ENCODE data around the gene PHLDA2. TPM values are rescaled to one million over a fixed set of nuclear protein-coding genes. Genes with fewer than 3 reads are reported as not detected.

PHLDA2 gene
- total and polyA plus RNA-seq, 12 donors = 0.39 to 14.2 (median 0.89) TPM; not detected in 1

DNA sequence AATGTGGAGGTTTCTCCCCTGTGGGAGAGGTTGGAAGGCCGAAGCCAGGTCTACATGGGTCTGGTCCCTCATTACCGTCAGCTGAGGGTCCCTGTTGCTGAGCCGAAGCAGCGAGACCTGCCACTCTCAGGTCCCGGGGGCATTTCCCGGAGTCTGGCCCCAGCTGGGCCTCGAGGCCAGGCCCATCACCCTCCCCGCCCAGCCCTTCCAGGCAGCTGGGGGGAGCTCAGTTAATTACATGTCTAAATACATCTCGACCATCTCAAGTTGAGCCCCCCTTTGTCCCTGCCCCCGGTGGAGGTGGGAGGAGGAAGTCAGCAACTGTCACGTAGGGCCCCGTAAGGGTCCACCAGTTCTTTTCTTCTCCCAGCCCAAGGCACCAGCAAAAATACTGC, 47.2 kb downstream of the PHLDA2 start:
- H3K9me3 ChIP-seq = peaks cover 0 to 5% (median 0%) of the 10 kb centered on the region in 11 donors
- TF ChIP-seq, protein P1, sequence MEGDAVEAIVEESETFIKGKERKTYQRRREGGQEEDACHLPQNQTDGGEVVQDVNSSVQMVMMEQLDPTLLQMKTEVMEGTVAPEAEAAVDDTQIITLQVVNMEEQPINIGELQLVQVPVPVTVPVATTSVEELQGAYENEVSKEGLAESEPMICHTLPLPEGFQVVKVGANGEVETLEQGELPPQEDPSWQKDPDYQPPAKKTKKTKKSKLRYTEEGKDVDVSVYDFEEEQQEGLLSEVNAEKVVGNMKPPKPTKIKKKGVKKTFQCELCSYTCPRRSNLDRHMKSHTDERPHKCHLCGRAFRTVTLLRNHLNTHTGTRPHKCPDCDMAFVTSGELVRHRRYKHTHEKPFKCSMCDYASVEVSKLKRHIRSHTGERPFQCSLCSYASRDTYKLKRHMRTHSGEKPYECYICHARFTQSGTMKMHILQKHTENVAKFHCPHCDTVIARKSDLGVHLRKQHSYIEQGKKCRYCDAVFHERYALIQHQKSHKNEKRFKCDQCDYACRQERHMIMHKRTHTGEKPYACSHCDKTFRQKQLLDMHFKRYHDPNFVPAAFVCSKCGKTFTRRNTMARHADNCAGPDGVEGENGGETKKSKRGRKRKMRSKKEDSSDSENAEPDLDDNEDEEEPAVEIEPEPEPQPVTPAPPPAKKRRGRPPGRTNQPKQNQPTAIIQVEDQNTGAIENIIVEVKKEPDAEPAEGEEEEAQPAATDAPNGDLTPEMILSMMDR (IDR thresholded peaks at IDR 0.05) = no peak
- 47 to 55% methylated on average over 12 of the region's 12 CpGs for WGBS, 2 donors
- no peaks in the 10 kb centered on the region for H3K36me3 ChIP-seq
- no peak for DNase-seq
- H3K4me1 ChIP-seq = peaks cover 5 to 39% (median 25%) of the 10 kb centered on the region in 9 donors
- peaks cover 0 to 33% (median 0%) of the 10 kb centered on the region in 7 donors for H3K27me3 ChIP-seq
- intact Hi-C loops (cut with DNase I) = loop anchor here in 8 of 10 donors (2.0 to 10.0 kb wide), 8 partner anchors 45 to 687 kb away; partner anchors contain the start of genes KCNQ1OT1 (in 4 of the 8), C11orf21 (in 1 of the 8) and TSPAN32 (in 1 of the 8)
- peak overlapping the region in 3 of 10 donors; percentile 63 to 84 (median 71) for H3K4me3 ChIP-seq
- no peak for ATAC-seq
- peak overlapping the region in 4 of 10 donors; percentile 22 to 67 (median 36) for H3K27ac ChIP-seq

- H3K36me3 ChIP-seq = no peaks in the 10 kb centered on the region
- TF ChIP-seq, protein P1 (IDR thresholded peaks at IDR 0.05) = no peak
- intact Hi-C loops (cut with DNase I) = loop anchor here in 8 of 10 donors (5.0 to 10.0 kb wide), 7 partner anchors 44 to 687 kb away; partner anchors contain the start of genes KCNQ1OT1 (in 4 of the 8), C11orf21 (in 1 of the 8) and TSPAN32 (in 1 of the 8)
- peaks cover 5 to 33% (median 23%) of the 10 kb centered on the region in 9 donors for H3K4me1 ChIP-seq
- WGBS, 2 donors = 86 to 90% methylated on average over 19 of the region's 19 CpGs
- peaks cover 0 to 6% (median 0%) of the 10 kb centered on the region in 11 donors for H3K9me3 ChIP-seq
- peaks cover 0 to 27% (median 0%) of the 10 kb centered on the region in 7 donors for H3K27me3 ChIP-seq
- H3K27ac ChIP-seq = peak overlapping the region in 3 of 10 donors; percentile 32 to 67 (median 41)
- DNase-seq = no peak
- peak overlapping the region in 2 of 10 donors; percentile 63 to 84 for H3K4me3 ChIP-seq
- ATAC-seq = no peak
These were observed 47.9 kb downstream of the PHLDA2 start for GRCh38 chr11:2881076-2881980.

DNA sequence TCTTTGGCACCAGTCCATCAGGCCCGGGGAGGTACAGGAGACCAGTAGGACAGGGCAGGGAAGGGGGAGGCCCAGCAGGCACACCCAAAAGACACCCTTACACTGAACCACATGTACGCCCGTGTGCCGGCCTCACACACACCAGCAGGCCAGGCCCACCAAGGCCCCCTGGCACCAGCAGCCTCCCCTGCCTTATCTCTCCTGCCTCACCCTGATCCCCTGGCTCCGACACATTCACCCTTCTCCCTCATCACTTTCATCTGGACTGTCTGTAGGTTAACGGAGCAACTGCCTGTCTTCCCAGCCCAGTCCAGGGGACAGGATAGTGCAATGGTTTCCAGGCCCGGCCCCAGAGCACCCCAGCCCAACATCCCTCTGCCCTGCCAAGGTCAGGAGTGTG, 48.6 kb downstream of the PHLDA2 start:
- TF ChIP-seq, protein P1 (IDR thresholded peaks at IDR 0.05) = no peak
- Histone ChIP-seq H3K9me3 (peaks cover 0 to 6% (median 0%) of the 10 kb centered on the region in 11 donors), H3K27ac (no peak overlapping the region), H3K27me3 (peaks cover 0 to 25% (median 0%) of the 10 kb centered on the region in 7 donors), H3K36me3 (no peaks in the 10 kb centered on the region), H3K4me3 (no peak overlapping the region), H3K4me1 (peaks cover 5 to 31% (median 22%) of the 10 kb centered on the region in 9 donors)
- DNase-seq = no peak
- WGBS, 2 donors = 81 to 84% methylated on average over 7 of the region's 7 CpGs
- ATAC-seq = no peak
- intact Hi-C loops (cut with DNase I) = loop anchor here in 8 of 10 donors (5.0 to 10.0 kb wide), 7 partner anchors 43 to 686 kb away; partner anchors contain the start of genes KCNQ1OT1 (in 4 of the 8), C11orf21 (in 1 of the 8) and TSPAN32 (in 1 of the 8)

GRCh38 chr11:2878782-2879181, 50.4 kb downstream of the PHLDA2 start:
- ATAC-seq (no peak), DNase-seq (no peak)
- Histone ChIP-seq H3K4me3 (no peak overlapping the region), H3K36me3 (no peaks in the 10 kb centered on the region), H3K9me3 (peaks cover 0 to 14% (median 0%) of the 10 kb centered on the region in 11 donors), H3K27me3 (peaks cover 0 to 10% (median 0%) of the 10 kb centered on the region in 7 donors), H3K27ac (no peak overlapping the region), H3K4me1 (peaks cover 5 to 24% (median 13%) of the 10 kb centered on the region in 9 donors)
- intact Hi-C loops (cut with DNase I) = loop anchor here in 1 of 10 donors (10.0 kb wide), 1 partner anchor 184 kb away; the partner anchor contains the start of gene KCNQ1OT1
- TF ChIP-seq, protein P1 (IDR thresholded peaks at IDR 0.05) = no peak
- 97% methylated on average over 8 of the region's 8 CpGs for WGBS, 2 donors
